RWPE2 (cell line): Measurements from ENCODE around the gene ACOXL.

Experiments
- ATAC-seq: fragments of 200-7000 bp; cut with Tn5 transposase; 3 replicates; pipeline ENCODE4 v1.9.1; 2021; ENCODE audit warnings: low read depth
- DNase-seq: peaks from one replicate; pipeline ENCODE4 v3.0.0-alpha.2; 2020; ENCODE audit warnings: low spot score
- H3K27ac ChIP-seq: fragments of 450-650 bp; 2 replicates; pipeline ENCODE4 v1.5.1; 2017; ENCODE audit warnings: mild to moderate bottlenecking; ENCODE audit not compliant: poor library complexity, severe bottlenecking
- H3K27me3 ChIP-seq: fragments of 250-450 bp; sonication (Bioruptor Pico); 2 replicates; pipeline ENCODE4 v1.5.1; 2021; ENCODE audit warnings: mild to moderate bottlenecking, moderate library complexity; ENCODE audit not compliant: insufficient read depth, poor library complexity, severe bottlenecking
- H3K36me3 ChIP-seq: fragments of 250-450 bp; sonication (Bioruptor Pico); 2 replicates; pipeline ENCODE4 v1.5.1; 2020; ENCODE audit warnings: low read depth, mild to moderate bottlenecking, moderate library complexity
- H3K4me1 ChIP-seq: fragments of 250-450 bp; sonication (Bioruptor Pico); 2 replicates; pipeline ENCODE4 v1.5.1; 2021; ENCODE audit warnings: mild to moderate bottlenecking, moderate library complexity; ENCODE audit not compliant: insufficient read depth, poor library complexity, severe bottlenecking
- H3K4me3 ChIP-seq: fragments of 250-450 bp; sonication (Bioruptor Pico); 2 replicates; pipeline ENCODE4 v1.5.1; 2021; ENCODE audit warnings: mild to moderate bottlenecking, moderate library complexity; ENCODE audit not compliant: severe bottlenecking
- H3K9me3 ChIP-seq: fragments of 250-450 bp; sonication (Bioruptor Pico); 2 replicates; pipeline ENCODE4 v1.5.1; 2021; ENCODE audit warnings: mild to moderate bottlenecking, moderate library complexity; ENCODE audit not compliant: severe bottlenecking
- CTCF ChIP-seq: fragments of 450-650 bp; IDR thresholded peaks from one replicate; pipeline ENCODE4 v1.5.1; 2017; ENCODE audit warnings: mild to moderate bottlenecking, moderate library complexity; ENCODE audit not compliant: poor library complexity, severe bottlenecking

Gene ACOXL

DNA sequence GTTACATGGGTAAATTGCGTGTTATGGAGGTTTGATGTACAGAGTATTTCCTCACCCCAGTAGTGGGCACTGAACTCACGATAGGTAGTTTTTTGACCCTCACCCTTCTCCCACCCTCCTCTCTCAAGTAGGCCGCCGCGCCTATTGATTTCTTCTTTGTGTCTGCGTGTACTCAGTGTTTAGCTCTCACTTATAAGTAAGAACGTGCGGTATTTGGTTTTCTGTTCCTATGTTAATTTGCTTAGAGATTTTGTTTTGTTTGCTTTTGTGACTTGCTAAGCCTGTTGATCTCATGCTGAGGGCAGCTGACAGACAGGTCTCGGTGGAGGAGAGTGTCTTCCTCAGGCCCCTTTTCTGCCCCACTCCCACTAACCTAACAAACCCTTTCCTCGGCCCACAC is 36.2 kb downstream of the ACOXL start:
- DNase-seq (no peak), ATAC-seq (no peak)
- Histone ChIP-seq H3K4me1 (no peaks in the 10 kb centered on the region), H3K27ac (no peak overlapping the region), H3K27me3 (peaks cover 11% of the 10 kb centered on the region), H3K9me3 (peaks cover 2% of the 10 kb centered on the region), H3K36me3 (no peaks in the 10 kb centered on the region), H3K4me3 (no peak overlapping the region)
- TF ChIP-seq CTCF: no peak

GRCh38 chr2:110770404-110770958 is 38.1 kb downstream of the ACOXL start:
- no peaks in the 10 kb centered on the region for H3K4me1 ChIP-seq
- DNase-seq: no peak

DNA sequence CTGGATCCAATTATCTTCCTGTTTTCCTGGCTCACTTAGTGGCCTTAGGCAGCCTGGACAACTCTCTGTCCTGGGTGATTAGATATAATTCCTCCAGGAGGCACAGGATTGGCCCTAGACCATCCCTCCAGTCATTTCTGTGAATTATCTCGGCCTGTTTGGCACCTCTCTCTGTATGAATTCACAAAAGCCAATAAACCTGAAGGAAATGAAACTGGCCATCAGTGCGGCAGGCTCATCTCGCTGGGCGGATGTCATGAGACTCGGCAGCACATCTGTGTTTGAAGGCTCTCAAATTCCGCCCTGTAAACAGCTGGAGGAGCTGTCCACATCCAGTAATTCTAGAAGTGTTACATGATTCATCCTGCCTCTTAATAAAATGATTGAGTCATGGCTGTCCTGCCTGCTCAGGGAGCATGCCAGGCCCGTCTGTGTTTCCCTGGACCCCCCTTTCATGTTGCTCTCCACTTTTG is 38.6 kb downstream of the ACOXL start:
- TF ChIP-seq CTCF: no peak
- ATAC-seq (peak; percentile 90), DNase-seq (no peak)
- Histone ChIP-seq H3K36me3 (no peaks in the 10 kb centered on the region), H3K27ac (no peak overlapping the region), H3K4me3 (no peak overlapping the region), H3K27me3 (peaks cover 31% of the 10 kb centered on the region), H3K4me1 (no peaks in the 10 kb centered on the region), H3K9me3 (no peaks in the 10 kb centered on the region)

More at GRCh38 chr2:110770404-110770958, 38.1 kb downstream of the ACOXL start:
- Histone ChIP-seq H3K4me3 (no peak overlapping the region), H3K36me3 (no peaks in the 10 kb centered on the region), H3K27me3 (peaks cover 28% of the 10 kb centered on the region), H3K9me3 (no peaks in the 10 kb centered on the region), H3K27ac (no peak overlapping the region)
- TF ChIP-seq CTCF: no peak
- ATAC-seq: no peak

DNA sequence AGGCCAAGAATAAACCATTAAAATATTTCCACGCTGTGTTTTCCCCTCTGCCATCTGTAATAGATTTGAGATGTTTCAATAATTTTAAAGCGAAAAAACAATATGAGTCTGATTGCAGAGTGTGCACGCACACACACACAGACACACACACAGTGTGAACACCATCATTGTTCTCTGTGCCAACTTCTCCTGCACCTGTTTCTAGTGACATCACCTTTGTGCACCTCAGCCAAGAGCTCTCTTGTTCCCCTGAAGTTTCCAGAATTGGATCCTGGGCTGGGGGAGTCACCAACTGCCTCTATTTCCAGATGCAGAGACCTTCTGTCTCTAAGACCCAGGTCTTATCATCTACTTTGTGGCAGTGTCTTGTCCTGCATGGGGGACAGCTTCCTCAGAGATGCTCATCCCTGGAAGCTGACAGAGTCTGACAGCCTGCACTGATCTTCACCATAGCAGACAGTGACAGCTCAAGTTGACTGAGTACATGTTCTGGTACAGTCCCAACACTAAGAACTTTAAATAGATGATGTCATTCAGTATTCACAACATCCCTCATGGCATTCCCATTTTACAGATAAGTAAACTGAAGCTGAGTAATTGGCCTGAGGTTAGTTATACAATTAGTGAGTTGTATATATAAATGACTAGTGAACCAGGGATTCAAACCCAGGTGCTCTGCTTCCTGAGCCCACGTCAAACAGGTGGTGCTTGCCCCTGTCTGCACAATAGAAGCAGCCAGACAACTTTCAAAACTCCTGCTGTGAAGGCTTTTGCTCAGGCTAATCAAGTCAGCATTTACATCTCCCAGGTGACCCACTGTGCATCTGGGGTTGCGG is 39.4 kb downstream of the ACOXL start:
- Histone ChIP-seq H3K27me3 (peaks cover 31% of the 10 kb centered on the region), H3K36me3 (no peaks in the 10 kb centered on the region), H3K4me3 (no peak overlapping the region), H3K9me3 (no peaks in the 10 kb centered on the region), H3K27ac (no peak overlapping the region), H3K4me1 (no peaks in the 10 kb centered on the region)
- ATAC-seq: no peak
- no peak for DNase-seq
- no peak for TF ChIP-seq CTCF

DNA sequence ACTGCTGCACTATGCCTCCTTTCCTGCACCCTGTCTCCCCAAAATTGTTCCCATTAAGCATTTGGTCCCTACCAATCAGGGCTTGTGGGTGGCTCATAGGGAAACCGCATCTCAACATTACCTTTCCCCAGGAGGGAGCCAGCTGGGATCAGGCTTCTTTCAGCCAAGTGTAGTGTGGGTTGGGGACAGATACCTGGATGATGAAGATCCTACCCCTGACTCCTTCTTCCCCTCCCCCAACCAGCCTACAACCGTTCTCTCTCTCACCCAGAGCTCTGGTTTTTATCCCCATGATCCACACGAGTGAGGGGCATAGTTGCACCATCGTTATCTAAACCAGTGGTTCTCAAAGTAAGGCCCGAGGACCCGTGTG is 40.0 kb downstream of the ACOXL start:
- Histone ChIP-seq H3K4me3 (no peak overlapping the region), H3K9me3 (no peaks in the 10 kb centered on the region), H3K36me3 (no peaks in the 10 kb centered on the region), H3K27me3 (peaks cover 31% of the 10 kb centered on the region), H3K27ac (no peak overlapping the region), H3K4me1 (no peaks in the 10 kb centered on the region)
- DNase-seq: no peak
- no peak for TF ChIP-seq CTCF
- ATAC-seq: no peak
